ENCODE measurements around the gene MIF.

DNA sequence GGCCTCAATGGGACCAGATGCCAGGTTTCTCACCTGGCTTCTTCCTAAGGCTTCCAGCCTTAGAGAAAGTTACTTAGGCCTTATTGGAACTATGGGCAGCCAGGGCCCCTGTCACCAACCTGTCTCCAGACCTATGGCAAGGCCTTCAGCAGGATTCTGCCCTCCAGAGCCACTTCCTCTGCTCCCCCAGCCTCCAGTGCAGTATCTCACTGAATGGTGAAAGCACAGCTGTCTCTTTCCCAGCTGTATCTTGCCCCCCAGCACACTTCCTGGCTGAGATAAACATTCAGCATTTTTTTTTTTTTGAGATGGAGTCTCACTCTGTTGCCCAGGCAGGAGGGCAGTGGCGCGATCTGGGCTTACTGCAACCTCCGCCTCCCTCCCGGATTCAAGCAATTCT is 35.0 kb upstream of the MIF start:
- TF ChIP-seq, protein P1, sequence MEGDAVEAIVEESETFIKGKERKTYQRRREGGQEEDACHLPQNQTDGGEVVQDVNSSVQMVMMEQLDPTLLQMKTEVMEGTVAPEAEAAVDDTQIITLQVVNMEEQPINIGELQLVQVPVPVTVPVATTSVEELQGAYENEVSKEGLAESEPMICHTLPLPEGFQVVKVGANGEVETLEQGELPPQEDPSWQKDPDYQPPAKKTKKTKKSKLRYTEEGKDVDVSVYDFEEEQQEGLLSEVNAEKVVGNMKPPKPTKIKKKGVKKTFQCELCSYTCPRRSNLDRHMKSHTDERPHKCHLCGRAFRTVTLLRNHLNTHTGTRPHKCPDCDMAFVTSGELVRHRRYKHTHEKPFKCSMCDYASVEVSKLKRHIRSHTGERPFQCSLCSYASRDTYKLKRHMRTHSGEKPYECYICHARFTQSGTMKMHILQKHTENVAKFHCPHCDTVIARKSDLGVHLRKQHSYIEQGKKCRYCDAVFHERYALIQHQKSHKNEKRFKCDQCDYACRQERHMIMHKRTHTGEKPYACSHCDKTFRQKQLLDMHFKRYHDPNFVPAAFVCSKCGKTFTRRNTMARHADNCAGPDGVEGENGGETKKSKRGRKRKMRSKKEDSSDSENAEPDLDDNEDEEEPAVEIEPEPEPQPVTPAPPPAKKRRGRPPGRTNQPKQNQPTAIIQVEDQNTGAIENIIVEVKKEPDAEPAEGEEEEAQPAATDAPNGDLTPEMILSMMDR (IDR thresholded peaks at IDR 0.05; ENCODE audit: low read depth, low read length, missing input control) = no peak
- TF ChIP-seq FOXA2 (IDR thresholded peaks at IDR 0.05) = no peak
- TF ChIP-seq, protein P2, sequence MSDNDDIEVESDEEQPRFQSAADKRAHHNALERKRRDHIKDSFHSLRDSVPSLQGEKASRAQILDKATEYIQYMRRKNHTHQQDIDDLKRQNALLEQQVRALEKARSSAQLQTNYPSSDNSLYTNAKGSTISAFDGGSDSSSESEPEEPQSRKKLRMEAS (IDR thresholded peaks at IDR 0.05) = no peak
- TF ChIP-seq, protein P3, sequence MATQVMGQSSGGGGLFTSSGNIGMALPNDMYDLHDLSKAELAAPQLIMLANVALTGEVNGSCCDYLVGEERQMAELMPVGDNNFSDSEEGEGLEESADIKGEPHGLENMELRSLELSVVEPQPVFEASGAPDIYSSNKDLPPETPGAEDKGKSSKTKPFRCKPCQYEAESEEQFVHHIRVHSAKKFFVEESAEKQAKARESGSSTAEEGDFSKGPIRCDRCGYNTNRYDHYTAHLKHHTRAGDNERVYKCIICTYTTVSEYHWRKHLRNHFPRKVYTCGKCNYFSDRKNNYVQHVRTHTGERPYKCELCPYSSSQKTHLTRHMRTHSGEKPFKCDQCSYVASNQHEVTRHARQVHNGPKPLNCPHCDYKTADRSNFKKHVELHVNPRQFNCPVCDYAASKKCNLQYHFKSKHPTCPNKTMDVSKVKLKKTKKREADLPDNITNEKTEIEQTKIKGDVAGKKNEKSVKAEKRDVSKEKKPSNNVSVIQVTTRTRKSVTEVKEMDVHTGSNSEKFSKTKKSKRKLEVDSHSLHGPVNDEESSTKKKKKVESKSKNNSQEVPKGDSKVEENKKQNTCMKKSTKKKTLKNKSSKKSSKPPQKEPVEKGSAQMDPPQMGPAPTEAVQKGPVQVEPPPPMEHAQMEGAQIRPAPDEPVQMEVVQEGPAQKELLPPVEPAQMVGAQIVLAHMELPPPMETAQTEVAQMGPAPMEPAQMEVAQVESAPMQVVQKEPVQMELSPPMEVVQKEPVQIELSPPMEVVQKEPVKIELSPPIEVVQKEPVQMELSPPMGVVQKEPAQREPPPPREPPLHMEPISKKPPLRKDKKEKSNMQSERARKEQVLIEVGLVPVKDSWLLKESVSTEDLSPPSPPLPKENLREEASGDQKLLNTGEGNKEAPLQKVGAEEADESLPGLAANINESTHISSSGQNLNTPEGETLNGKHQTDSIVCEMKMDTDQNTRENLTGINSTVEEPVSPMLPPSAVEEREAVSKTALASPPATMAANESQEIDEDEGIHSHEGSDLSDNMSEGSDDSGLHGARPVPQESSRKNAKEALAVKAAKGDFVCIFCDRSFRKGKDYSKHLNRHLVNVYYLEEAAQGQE (IDR thresholded peaks at IDR 0.05) = no peak
- TF ChIP-seq, protein P4, sequence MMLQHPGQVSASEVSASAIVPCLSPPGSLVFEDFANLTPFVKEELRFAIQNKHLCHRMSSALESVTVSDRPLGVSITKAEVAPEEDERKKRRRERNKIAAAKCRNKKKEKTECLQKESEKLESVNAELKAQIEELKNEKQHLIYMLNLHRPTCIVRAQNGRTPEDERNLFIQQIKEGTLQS (IDR thresholded peaks at IDR 0.05) = no peak
- TF ChIP-seq YY1 (IDR thresholded peaks at IDR 0.05) = no peak
- TF ChIP-seq RXRA (IDR thresholded peaks at IDR 0.05) = no peak
- no peak for TF ChIP-seq GABPA (IDR thresholded peaks at IDR 0.05 in 1 of 2, conservative IDR thresholded peaks at IDR 0.05 in 1 of 2)

Measured in liver (tissue), 3 donors.